Smooth muscle cell of the coronary artery (primary cell): ENCODE results near the gene HEPACAM2. TPM values are rescaled to one million over a fixed set of nuclear protein-coding genes. Genes with fewer than 3 reads are reported as not detected.

Experiments used
- total RNA-seq: library from RNA; depleted of rRNA; stranded (reverse); fragments of >200 nt; gene quantifications from 2 replicates; pipeline ENCODE4 v1.2.3, GENCODE V29; 2014; ENCODE audit warnings: low replicate concordance

The HEPACAM2 gene
- under 0.01 TPM in 1 of 2 replicates, not detected in the other for total RNA-seq

GRCh38 chr7:93226310-93226709, at the start of gene HEPACAM2:
Gene HEPACAM2, minus strand, starts transcription at chr7:93226469.

GRCh38 chr7:93231799-93232672, 5.8 kb upstream of the HEPACAM2 start, which contains the start of gene VPS50:
Gene VPS50, plus strand, starts transcription at chr7:93232366. Its CDS starts 102 bp downstream, at chr7:93232468.

DNA sequence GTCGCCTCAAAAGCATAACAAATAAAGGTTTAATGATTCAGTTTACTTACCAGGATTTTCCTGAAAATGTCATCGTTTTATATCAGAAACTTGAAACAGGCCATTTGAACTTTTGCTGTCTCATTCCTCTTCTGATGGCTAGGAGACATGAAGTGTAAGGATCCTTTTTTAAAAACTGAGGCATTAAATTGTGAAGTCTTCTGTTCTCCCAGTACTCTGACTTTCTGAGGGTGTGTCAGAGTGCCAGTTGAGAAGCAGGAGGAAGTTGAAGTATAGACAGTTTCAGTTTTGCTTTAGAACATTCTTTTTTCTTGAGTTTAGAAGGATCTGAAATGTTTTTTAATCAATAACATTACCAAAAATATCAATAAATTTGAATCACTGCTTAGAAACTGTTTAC, 78.1 kb downstream of the HEPACAM2 start, which contains the start of gene SAMD9L:
TSS of gene SAMD9L (minus strand) at position 242 of the 400 bp plus-strand sequence. CDS start 12,414 bp downstream, outside the sequence.

Other genes starting within 250 kb of the HEPACAM2 start
- 6.2 and 12.1 TPM in 2 replicates for gene SAMD9, start 108.5 kb downstream of the HEPACAM2 start, total RNA-seq
- 4.9 and 9.5 TPM in 2 replicates for gene SAMD9L, start 78.1 kb downstream of the HEPACAM2 start, total RNA-seq
- 21.5 and 31.2 TPM in 2 replicates for gene VPS50, start 5.9 kb upstream of the HEPACAM2 start, total RNA-seq